Measurements from ENCODE around the gene PEX6.

Gene PEX6

DNA sequence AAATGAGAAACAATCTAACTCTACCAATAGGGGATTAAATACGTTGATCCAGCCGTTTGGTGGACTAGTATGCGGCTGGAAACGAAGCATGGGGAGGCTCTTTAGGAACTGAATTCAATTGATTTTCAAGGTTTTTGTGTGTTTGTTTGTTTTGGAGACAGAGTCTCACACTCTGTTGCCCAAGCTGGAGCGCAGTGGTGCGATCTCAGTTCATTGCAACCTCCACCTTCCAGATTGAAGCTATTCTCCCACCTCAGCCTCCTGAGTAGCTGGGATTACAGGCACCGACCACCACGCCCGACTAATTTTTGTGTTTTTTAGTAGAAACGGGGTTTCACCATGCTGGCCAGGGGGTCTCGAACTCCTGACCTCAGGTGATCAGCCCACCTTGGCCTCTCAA, 42.6 kb downstream of the PEX6 start:
- H3K4me1 ChIP-seq (ENCODE audit: control insufficient read depth, low read depth, low read length): no peaks in the 10 kb centered on the region
- H3K9ac ChIP-seq (ENCODE audit: low read length): no peak overlapping the region
- WGBS (ENCODE audit: extremely low coverage, insufficient coverage, low lambda C conversion rate): no CpG with 5 or more reads among the region's 11 CpGs
- H3K79me2 ChIP-seq (ENCODE audit: control insufficient read depth, insufficient read depth, low read length): peaks cover 18% of the 10 kb centered on the region
- H2AK5ac ChIP-seq (ENCODE audit: low read length): no peak overlapping the region
- no peak overlapping the region for H2BK120ac ChIP-seq (ENCODE audit: low read depth, low read length)
- H3K36me3 ChIP-seq (ENCODE audit: control insufficient read depth, insufficient read depth, low read length): peaks cover 6% of the 10 kb centered on the region
- no peak overlapping the region for H3K4me3 ChIP-seq (ENCODE audit: low read length)
- peaks cover 13% of the 10 kb centered on the region for H3K79me1 ChIP-seq (ENCODE audit: low read length)
- no peak overlapping the region for H3K56ac ChIP-seq (ENCODE audit: low read length)
- H4K5ac ChIP-seq (ENCODE audit: low read length): no peak overlapping the region
- no peak overlapping the region for H3K18ac ChIP-seq (ENCODE audit: low read length)
- DNase-seq: no peak
- no peak overlapping the region for H3K4ac ChIP-seq (ENCODE audit: low read depth, low read length)
- H3K27me3 ChIP-seq (ENCODE audit: insufficient read depth, low read length, poor library complexity): no peaks in the 10 kb centered on the region
- no peak overlapping the region for H3K27ac ChIP-seq (ENCODE audit: low read depth, low read length)
- no peak overlapping the region for H3K23ac ChIP-seq (ENCODE audit: low read length)
- no peak overlapping the region for H2BK5ac ChIP-seq (ENCODE audit: low read length)
- no peak overlapping the region for H3K4me2 ChIP-seq (ENCODE audit: low read length)
- no peak overlapping the region for H4K8ac ChIP-seq (ENCODE audit: low read depth, low read length)
- H2BK15ac ChIP-seq (replicated peaks; ENCODE audit: low read depth): no peak overlapping the region

DNA sequence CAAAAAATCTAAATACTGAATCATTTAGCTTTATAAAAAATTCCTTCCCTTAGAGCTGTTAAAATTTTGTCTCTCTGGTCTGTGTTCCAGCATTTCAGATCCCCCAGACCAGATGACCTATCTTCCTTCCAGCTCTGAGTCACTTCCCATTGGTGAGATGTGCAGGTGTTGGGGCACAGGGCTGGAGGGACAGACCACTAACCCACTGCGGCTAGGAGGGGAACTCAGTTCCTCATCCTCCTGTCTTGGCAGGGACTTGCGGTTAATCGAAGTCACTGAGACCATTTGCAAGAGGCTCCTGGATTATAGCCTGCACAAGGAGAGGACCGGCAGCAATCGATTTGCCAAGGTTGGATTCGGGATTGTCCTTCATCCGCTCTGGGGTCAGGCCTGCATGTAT, 43.7 kb downstream of the PEX6 start:
- no peak overlapping the region for H4K5ac ChIP-seq (ENCODE audit: low read length)
- no peak overlapping the region for H3K27ac ChIP-seq (ENCODE audit: low read depth, low read length)
- H3K4ac ChIP-seq (ENCODE audit: low read depth, low read length): no peak overlapping the region
- no CpG with 5 or more reads among the region's 7 CpGs for WGBS (ENCODE audit: extremely low coverage, insufficient coverage, low lambda C conversion rate)
- no peak overlapping the region for H4K8ac ChIP-seq (ENCODE audit: low read depth, low read length)
- H3K36me3 ChIP-seq (ENCODE audit: control insufficient read depth, insufficient read depth, low read length): peaks cover 6% of the 10 kb centered on the region
- no peak overlapping the region for H2BK5ac ChIP-seq (ENCODE audit: low read length)
- H3K79me1 ChIP-seq (ENCODE audit: low read length): peaks cover 16% of the 10 kb centered on the region
- no peak overlapping the region for H3K23ac ChIP-seq (ENCODE audit: low read length)
- no peak overlapping the region for H2BK15ac ChIP-seq (replicated peaks; ENCODE audit: low read depth)
- H3K18ac ChIP-seq (ENCODE audit: low read length): no peak overlapping the region
- no peak overlapping the region for H3K4me2 ChIP-seq (ENCODE audit: low read length)
- DNase-seq: no peak
- H3K9ac ChIP-seq (ENCODE audit: low read length): no peak overlapping the region
- no peak overlapping the region for H3K4me3 ChIP-seq (ENCODE audit: low read length)
- H2AK5ac ChIP-seq (ENCODE audit: low read length): no peak overlapping the region
- H3K79me2 ChIP-seq (ENCODE audit: control insufficient read depth, insufficient read depth, low read length): peaks cover 28% of the 10 kb centered on the region
- H3K4me1 ChIP-seq (ENCODE audit: control insufficient read depth, low read depth, low read length): peaks cover 2% of the 10 kb centered on the region
- no peak overlapping the region for H3K56ac ChIP-seq (ENCODE audit: low read length)
- no peaks in the 10 kb centered on the region for H3K27me3 ChIP-seq (ENCODE audit: insufficient read depth, low read length, poor library complexity)
- H2BK120ac ChIP-seq (ENCODE audit: low read depth, low read length): no peak overlapping the region

DNA sequence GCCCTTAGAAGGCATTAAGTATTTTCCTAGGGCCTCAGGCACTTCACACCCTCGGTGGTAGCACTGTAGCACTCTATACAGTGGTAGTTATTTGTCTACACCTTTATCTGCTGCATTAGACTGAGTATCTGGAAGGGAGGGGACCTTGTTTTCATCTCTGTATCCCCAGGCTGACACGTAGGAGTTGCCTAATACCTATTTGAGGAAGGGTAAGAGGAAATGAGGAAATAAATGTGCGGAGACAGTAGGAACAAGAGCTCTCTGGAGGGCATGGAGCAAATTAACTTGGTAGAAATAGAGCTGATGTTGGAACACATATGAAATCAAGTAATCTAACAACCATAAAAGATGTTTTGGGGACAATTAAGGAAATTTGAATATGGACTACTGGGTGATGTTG, 45.8 kb downstream of the PEX6 start:
- H3K4me3 ChIP-seq (ENCODE audit: low read length): no peak overlapping the region
- no peak overlapping the region for H2BK120ac ChIP-seq (ENCODE audit: low read depth, low read length)

DNA sequence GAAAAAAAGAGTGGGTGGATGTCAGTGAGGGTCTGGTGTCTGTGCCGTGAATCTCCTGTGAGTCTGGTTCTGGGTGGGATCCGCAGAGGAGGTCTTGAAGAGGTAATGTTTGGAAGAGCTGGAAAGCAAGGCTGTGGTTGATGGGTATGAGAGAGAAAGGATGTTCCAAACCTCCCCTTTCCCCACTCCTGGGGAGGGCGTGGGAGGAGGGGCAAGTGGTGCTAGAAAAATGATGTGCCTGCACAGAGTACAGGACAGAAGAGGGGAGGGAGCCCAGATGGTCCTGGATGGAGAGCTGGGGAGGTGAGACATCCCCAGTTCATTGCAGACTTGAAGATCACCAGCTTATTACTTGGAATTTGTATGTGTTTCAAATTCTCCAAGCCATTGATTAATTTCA, 46.6 kb downstream of the PEX6 start:
- H3K36me3 ChIP-seq (ENCODE audit: control insufficient read depth, insufficient read depth, low read length): peaks cover 5% of the 10 kb centered on the region
- no peak overlapping the region for H4K5ac ChIP-seq (ENCODE audit: low read length)
- no peak overlapping the region for H3K18ac ChIP-seq (ENCODE audit: low read length)
- no peak overlapping the region for H2AK5ac ChIP-seq (ENCODE audit: low read length)
- no peak overlapping the region for H2BK15ac ChIP-seq (replicated peaks; ENCODE audit: low read depth)
- H3K27ac ChIP-seq (ENCODE audit: low read depth, low read length): no peak overlapping the region
- no peak overlapping the region for H2BK120ac ChIP-seq (ENCODE audit: low read depth, low read length)
- H3K4ac ChIP-seq (ENCODE audit: low read depth, low read length): no peak overlapping the region
- H3K56ac ChIP-seq (ENCODE audit: low read length): no peak overlapping the region
- no CpG with 5 or more reads among the region's 3 CpGs for WGBS (ENCODE audit: extremely low coverage, insufficient coverage, low lambda C conversion rate)
- peaks cover 18% of the 10 kb centered on the region for H3K79me1 ChIP-seq (ENCODE audit: low read length)
- H3K9ac ChIP-seq (ENCODE audit: low read length): peak overlapping the region; percentile 10
- H3K4me3 ChIP-seq (ENCODE audit: low read length): no peak overlapping the region
- H3K23ac ChIP-seq (ENCODE audit: low read length): no peak overlapping the region
- DNase-seq: no peak
- peaks cover 2% of the 10 kb centered on the region for H3K4me1 ChIP-seq (ENCODE audit: control insufficient read depth, low read depth, low read length)
- H4K8ac ChIP-seq (ENCODE audit: low read depth, low read length): no peak overlapping the region
- peaks cover 29% of the 10 kb centered on the region for H3K79me2 ChIP-seq (ENCODE audit: control insufficient read depth, insufficient read depth, low read length)
- no peak overlapping the region for H2BK5ac ChIP-seq (ENCODE audit: low read length)
- H3K4me2 ChIP-seq (ENCODE audit: low read length): no peak overlapping the region
- no peaks in the 10 kb centered on the region for H3K27me3 ChIP-seq (ENCODE audit: insufficient read depth, low read length, poor library complexity)

More for the DNA sequence above, 45.8 kb downstream of the PEX6 start:
- Histone ChIP-seq H3K27ac (ENCODE audit: low read depth, low read length) (no peak overlapping the region), H3K79me2 (ENCODE audit: control insufficient read depth, insufficient read depth, low read length) (peaks cover 29% of the 10 kb centered on the region), H3K79me1 (ENCODE audit: low read length) (peaks cover 18% of the 10 kb centered on the region), H3K23ac (ENCODE audit: low read length) (no peak overlapping the region), H2BK5ac (ENCODE audit: low read length) (no peak overlapping the region), H4K8ac (ENCODE audit: low read depth, low read length) (no peak overlapping the region), H3K4me1 (ENCODE audit: control insufficient read depth, low read depth, low read length) (peaks cover 2% of the 10 kb centered on the region), H3K27me3 (ENCODE audit: insufficient read depth, low read length, poor library complexity) (no peaks in the 10 kb centered on the region), H3K9ac (ENCODE audit: low read length) (no peak overlapping the region), H3K18ac (ENCODE audit: low read length) (no peak overlapping the region), H2AK5ac (ENCODE audit: low read length) (no peak overlapping the region), H3K36me3 (ENCODE audit: control insufficient read depth, insufficient read depth, low read length) (peaks cover 6% of the 10 kb centered on the region), H3K4me2 (ENCODE audit: low read length) (no peak overlapping the region), H3K4ac (ENCODE audit: low read depth, low read length) (no peak overlapping the region), H3K56ac (ENCODE audit: low read length) (no peak overlapping the region), H4K5ac (ENCODE audit: low read length) (no peak overlapping the region), H2BK15ac (replicated peaks; ENCODE audit: low read depth) (no peak overlapping the region)
- no CpG with 5 or more reads among the region's 3 CpGs for WGBS (ENCODE audit: extremely low coverage, insufficient coverage, low lambda C conversion rate)
- DNase-seq: no peak

DNA sequence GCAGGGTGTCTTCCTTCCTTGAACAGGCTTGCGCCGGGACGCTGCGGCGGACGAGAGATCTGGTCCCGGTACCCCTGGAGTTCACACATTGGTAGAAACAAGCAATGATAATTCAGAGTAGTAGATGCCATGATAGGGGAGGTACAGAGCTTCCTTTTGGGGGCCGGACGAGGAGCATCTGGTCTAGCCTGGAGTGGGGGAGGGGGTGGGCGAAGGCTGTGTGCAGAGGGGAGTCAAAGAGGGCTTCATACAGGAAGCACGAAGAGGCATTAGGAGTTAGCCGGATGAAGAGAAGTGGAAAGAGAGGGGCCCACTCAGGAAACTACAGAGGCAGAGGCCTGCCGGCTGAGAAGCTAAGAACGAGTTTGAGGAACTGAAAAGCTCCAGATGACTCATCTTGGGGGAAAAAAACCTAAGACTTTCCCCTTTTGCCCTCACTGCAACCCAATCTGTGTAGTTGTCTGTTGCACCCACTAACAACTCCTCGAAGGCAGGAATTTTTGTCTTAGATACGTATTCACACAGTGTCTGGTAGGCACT, 49.1 kb downstream of the PEX6 start:
- peak overlapping the region; percentile 89 for H3K9ac ChIP-seq (ENCODE audit: low read length)
- peak overlapping the region; percentile 97 for H3K27ac ChIP-seq (ENCODE audit: low read depth, low read length)
- no CpG with 5 or more reads among the region's 16 CpGs for WGBS (ENCODE audit: extremely low coverage, insufficient coverage, low lambda C conversion rate)
- no peak overlapping the region for H2AK5ac ChIP-seq (ENCODE audit: low read length)
- peaks cover 16% of the 10 kb centered on the region for H3K79me1 ChIP-seq (ENCODE audit: low read length)
- H2BK5ac ChIP-seq (ENCODE audit: low read length): peak overlapping the region; percentile 29
- H3K18ac ChIP-seq (ENCODE audit: low read length): peak overlapping the region; percentile 64
- H3K23ac ChIP-seq (ENCODE audit: low read length): peak overlapping the region; percentile 31
- H3K36me3 ChIP-seq (ENCODE audit: control insufficient read depth, insufficient read depth, low read length): peaks cover 2% of the 10 kb centered on the region
- no peak overlapping the region for H2BK15ac ChIP-seq (replicated peaks; ENCODE audit: low read depth)
- H3K4ac ChIP-seq (ENCODE audit: low read depth, low read length): peak overlapping the region; percentile 92
- peaks cover 2% of the 10 kb centered on the region for H3K4me1 ChIP-seq (ENCODE audit: control insufficient read depth, low read depth, low read length)
- H3K4me2 ChIP-seq (ENCODE audit: low read length): peak overlapping the region; percentile 78
- peak overlapping the region; percentile 42 for H4K8ac ChIP-seq (ENCODE audit: low read depth, low read length)
- H2BK120ac ChIP-seq (ENCODE audit: low read depth, low read length): no peak overlapping the region
- peak overlapping the region; percentile 46 for H3K4me3 ChIP-seq (ENCODE audit: low read length)
- no peak overlapping the region for H4K5ac ChIP-seq (ENCODE audit: low read length)
- no peak for DNase-seq
- peaks cover 29% of the 10 kb centered on the region for H3K79me2 ChIP-seq (ENCODE audit: control insufficient read depth, insufficient read depth, low read length)
- H3K56ac ChIP-seq (ENCODE audit: low read length): peak overlapping the region; percentile 88
- no peaks in the 10 kb centered on the region for H3K27me3 ChIP-seq (ENCODE audit: insufficient read depth, low read length, poor library complexity)
